GM19043 (cell line): Measurements from ENCODE around the gene REM2.
"Not testable (repeated sequence)": the region's sequence is repeated elsewhere in the genome, so short reads cannot be mapped to it uniquely, and the experiment has no call there.

Source experiments
- ATAC-seq: cut with Tn5 transposase; IDR thresholded peaks from one replicate; pipeline ENCODE4 v1.9.1; 2021; ENCODE audit warnings: low read depth; ENCODE audit not compliant: unreplicated experiment

Gene REM2

GRCh38 chr14:22847661-22848341 is 35.2 kb upstream of the REM2 start:
- no peak for ATAC-seq

GRCh38 chr14:22848351-22849164 is 34.5 kb upstream of the REM2 start:
- no peak for ATAC-seq

- ATAC-seq = no peak
Observed at GRCh38 chr14:22849212-22849819, 33.7 kb upstream of the REM2 start.

DNA sequence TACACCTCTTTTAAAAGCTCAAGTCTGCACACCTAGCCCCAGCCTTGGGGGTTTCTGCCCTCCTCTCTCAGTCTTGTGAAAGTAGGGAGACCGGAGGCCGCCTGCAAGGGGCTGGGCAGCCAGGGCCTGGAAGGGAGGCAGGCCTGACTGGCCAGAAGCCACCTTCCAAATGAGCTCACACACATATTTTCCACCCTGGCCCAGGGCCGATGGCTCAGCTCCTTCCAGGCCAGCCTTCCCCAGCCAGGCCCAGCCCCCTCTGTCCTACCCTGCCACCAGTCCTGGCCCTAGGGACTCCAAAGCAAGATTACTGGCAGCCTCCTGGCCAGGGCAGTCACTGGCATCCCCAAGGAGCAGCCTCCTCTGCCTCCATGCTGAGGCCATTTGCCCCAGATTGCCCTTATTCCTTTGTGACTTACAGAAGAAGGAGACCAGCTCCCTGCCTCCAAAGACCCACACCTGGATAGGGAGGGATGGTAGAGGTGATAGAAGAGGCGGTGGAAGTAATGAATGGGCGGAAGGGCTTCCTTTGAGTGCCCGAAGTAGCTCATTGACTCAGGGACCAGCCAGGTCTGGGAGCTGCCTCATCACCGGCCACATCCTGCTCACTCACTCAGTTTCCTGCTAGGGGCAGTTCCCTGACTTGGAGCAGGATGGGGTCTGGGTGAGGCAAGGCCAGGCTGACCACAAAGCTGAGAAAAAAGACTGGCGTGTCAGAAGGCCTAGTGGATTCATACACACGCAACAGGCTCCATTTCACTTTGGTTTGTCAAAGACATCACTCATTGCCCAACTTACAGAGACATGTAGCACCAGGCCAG is 31.9 kb upstream of the REM2 start:
- ATAC-seq = no peak

GRCh38 chr14:22852178-22852577 is 30.8 kb upstream of the REM2 start:
- ATAC-seq = not testable (repeated sequence)

DNA sequence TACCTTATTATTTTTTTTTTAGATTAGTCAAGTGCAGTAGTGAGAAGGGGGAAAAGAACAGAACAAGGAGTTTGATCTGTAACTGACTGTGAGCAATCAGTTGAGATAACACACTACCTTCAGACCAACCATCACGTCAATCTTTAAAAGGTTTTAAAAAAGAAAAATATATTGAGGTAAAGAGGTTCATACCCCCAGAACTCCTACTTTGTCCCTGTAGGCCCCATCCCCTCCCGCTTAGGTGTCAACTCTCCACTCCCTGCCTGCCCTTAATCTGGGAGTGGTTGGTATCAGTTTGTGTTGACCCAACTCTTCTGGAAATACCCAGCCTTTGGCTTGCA is 30.5 kb upstream of the REM2 start:
- ATAC-seq = no peak

- no peak for ATAC-seq
Observed at GRCh38 chr14:22852940-22853767, 29.9 kb upstream of the REM2 start.

DNA sequence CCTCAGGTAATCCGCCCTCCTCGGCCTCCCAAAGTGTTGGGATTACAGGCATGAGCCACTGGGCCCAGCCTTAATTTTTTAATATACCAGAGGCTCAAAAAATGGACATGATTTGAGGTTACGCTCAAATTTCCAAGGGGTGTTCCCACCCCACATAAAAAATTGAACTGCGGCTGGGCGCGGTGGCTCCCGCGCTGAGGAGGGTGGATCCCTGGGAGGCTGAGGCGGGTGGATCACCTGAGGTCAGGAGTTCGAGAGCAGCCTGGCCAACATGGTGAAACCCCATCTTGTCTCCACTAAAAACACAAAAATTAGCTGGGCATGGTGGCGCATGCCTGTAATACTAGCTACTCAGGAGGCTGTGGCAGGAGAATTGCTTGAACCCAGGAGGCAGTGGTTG is 28.7 kb upstream of the REM2 start:
- not testable (repeated sequence) for ATAC-seq

- no peak for ATAC-seq
Observed at GRCh38 chr14:22854963-22855724, 27.9 kb upstream of the REM2 start.

- no peak for ATAC-seq
Observed at GRCh38 chr14:22856428-22856827, 26.6 kb upstream of the REM2 start.

GRCh38 chr14:22860377-22860776 is 22.6 kb upstream of the REM2 start:
- not testable (repeated sequence) for ATAC-seq

- ATAC-seq = no peak
Observed at GRCh38 chr14:22861651-22862050, 21.4 kb upstream of the REM2 start.

GRCh38 chr14:22864979-22865378 is 18.0 kb upstream of the REM2 start:
- ATAC-seq = no peak

DNA sequence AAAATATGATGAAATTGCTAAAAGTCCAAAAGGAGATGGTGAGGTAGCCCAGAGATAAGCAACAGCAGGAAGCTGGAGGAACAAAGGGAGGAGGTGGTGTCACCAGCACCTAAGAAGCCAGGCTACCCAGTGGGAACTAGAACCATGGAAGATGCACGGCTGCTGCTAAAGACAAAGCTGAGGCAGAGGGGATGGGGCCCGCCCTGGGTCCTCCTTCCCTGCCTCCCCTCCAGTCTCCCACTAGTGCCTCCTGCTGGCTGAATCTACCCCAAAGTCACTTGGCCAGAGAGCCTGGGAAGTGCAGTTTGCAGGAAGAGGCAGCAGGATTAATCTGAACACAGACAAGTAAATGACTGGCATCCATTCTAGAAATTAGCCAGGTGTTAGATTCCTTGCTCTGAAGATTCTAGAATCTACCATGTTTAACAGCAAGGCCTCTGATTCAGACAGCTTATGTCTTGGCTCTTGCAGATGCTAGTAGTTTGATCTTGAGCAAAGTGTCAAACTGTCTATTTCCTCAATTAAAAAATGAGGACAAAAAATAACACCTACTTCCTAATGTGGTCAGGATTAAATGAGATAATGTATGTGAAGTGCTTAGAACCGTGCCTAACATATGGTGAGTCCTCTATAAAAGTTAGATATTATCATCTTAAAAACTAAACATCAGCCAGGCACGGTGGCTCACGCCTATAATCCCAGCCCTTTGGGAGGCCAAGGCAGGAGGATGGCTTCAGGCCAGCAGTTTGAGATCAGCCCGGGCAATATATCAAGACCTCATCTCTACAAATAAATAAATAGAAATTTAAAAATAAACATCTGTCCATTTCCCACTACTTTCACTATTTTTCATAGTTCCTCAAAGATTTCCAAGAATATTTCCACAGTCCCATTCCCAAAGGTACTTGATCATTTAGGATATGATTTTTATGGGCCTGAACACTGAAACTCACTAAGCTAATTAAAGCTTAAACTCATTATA is 17.3 kb upstream of the REM2 start:
- ATAC-seq = no peak

- ATAC-seq = no peak
Observed at GRCh38 chr14:22866874-22867273, 16.1 kb upstream of the REM2 start.

GRCh38 chr14:22870811-22871223 is 12.2 kb upstream of the REM2 start:
- peak; percentile 56 for ATAC-seq

DNA sequence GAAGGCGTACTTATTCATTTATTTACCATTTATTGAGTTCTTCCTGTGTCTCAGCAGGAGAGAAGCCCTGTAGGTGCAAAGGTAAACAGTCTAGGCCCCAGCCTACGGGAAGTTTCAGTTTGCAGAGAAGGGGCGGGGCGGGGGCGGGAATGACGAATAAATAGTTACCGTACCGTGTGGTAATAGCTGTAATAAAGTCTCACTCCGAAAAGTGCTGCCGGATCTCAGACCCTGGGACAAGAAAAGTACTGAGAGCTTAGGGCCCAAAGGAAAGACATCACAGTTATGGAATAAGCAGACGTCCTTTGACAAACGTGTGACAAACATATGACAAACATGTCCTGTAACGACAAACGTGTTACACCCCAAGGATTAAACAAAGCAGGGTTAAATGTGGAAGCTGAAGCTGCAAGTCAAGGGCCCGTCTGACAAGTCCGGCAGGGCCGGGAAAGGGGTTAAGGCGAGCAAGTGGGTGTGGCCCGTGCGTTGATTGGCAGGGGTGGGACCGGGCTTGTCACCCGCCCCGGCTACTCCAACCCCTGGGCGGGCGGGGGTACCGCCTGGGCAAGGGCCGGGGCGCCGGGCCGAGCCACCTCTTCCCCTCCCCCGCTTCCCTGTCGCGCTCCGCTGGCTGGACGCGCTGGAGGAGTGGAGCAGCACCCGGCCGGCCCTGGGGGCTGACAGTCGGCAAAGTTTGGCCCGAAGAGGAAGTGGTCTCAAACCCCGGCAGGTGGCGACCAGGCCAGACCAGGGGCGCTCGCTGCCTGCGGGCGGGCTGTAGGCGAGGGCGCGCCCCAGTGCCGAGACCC is 11.6 kb upstream of the REM2 start, which contains the start of gene LRP10:
LRP10 (plus strand) TSS at position 517 of the 809 bp plus-strand sequence. CDS start 564 bp downstream, outside the sequence.
- peak; percentile 68 for ATAC-seq
